ENCODE measurements around the gene CFAP47.

DNA sequence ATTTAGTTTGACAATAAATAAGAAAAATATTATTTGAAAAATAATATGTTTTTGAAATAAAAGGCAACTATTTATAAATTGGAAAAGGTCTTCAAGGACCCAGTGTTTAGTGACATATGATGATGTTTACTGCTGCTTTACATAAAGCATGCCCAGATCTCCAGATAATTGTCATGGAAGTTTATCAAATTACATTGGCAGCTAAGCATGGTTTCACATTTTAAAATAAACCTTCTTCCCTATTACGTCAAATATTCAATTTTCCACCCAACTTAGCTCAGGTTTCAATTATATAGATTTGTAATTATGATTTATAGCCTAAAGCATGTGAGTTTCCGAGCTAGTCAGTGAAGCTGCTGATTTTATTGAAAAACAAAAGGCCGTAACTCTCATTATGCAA, 417.2 kb downstream of the CFAP47 start:
- TF ChIP-seq, protein P1, sequence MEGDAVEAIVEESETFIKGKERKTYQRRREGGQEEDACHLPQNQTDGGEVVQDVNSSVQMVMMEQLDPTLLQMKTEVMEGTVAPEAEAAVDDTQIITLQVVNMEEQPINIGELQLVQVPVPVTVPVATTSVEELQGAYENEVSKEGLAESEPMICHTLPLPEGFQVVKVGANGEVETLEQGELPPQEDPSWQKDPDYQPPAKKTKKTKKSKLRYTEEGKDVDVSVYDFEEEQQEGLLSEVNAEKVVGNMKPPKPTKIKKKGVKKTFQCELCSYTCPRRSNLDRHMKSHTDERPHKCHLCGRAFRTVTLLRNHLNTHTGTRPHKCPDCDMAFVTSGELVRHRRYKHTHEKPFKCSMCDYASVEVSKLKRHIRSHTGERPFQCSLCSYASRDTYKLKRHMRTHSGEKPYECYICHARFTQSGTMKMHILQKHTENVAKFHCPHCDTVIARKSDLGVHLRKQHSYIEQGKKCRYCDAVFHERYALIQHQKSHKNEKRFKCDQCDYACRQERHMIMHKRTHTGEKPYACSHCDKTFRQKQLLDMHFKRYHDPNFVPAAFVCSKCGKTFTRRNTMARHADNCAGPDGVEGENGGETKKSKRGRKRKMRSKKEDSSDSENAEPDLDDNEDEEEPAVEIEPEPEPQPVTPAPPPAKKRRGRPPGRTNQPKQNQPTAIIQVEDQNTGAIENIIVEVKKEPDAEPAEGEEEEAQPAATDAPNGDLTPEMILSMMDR (IDR thresholded peaks at IDR 0.05): no peak
- TF ChIP-seq POLR2A (IDR thresholded peaks at IDR 0.05): no peak
